HEK293 (cell line): ENCODE data around the gene INPP5A.

Source experiments
- CTCF ChIA-PET: fragments of 350-600 bp; formaldehyde crosslinking; extraction: SDS; loops from one replicate; lab custom pipeline; 2021; ENCODE audit warnings: antibody characterized with exemption; lab: Yijun Ruan, JAX
- POLR2A ChIA-PET: fragments of 300-600 bp; formaldehyde crosslinking; extraction: SDS; loops from one replicate; lab custom pipeline; 2020; ENCODE audit warnings: antibody characterized with exemption, inconsistent platforms; lab: Yijun Ruan, JAX
- H3K27ac ChIP-seq: fragments of 200-500 bp; sonication (Bioruptor generic); 2 replicates; pipeline ENCODE4 v1.5.1; 2014; ENCODE audit warnings: low read depth, low read length, control low read depth, inconsistent platforms; ENCODE audit errors: extremely low read depth
- H3K36me3 ChIP-seq, 2 experiments: fragments of 200-500 bp in 1 of 2; sonication (Bioruptor generic) in 1 of 2; 1 replicate in 1 of 2; 2 replicates in 1 of 2; pipeline ENCODE4 v1.5.1; 2014 to 2017; ENCODE audit warnings: inconsistent platforms in 2 of 2, low read length in 2 of 2; ENCODE audit not compliant: control insufficient read depth in 2 of 2, insufficient read depth in 1 of 2
- H3K4me1 ChIP-seq: fragments of 200-500 bp; sonication (Bioruptor generic); 2 replicates; pipeline ENCODE4 v1.5.1; 2014; ENCODE audit warnings: mild to moderate bottlenecking, low read length, inconsistent platforms; ENCODE audit not compliant: control insufficient read depth, insufficient read depth
- H3K4me3 ChIP-seq: 2 replicates; pipeline ENCODE4 v1.5.1; 2011; ENCODE audit warnings: low read depth, mild to moderate bottlenecking, control low read depth, low read length, moderate library complexity
- H3K9me3 ChIP-seq: fragments of 200-500 bp; sonication (Bioruptor generic); 2 replicates; pipeline ENCODE4 v1.5.1; 2014; ENCODE audit warnings: low read depth, low read length, inconsistent platforms; ENCODE audit not compliant: control insufficient read depth, insufficient read depth
- BCL11B ChIP-seq: fragments of 450-650 bp; formaldehyde crosslinking; IDR thresholded peaks from 2 replicates; pipeline ENCODE4 v1.5.1; 2016; ENCODE audit warnings: low read depth, missing biosample characterization, missing genetic modification characterization
- HOXA7 ChIP-seq: sonication (generic); formaldehyde crosslinking; IDR thresholded peaks from 2 replicates; pipeline ENCODE4 v1.8.1; 2022; ENCODE audit warnings: missing genetic modification reagents, borderline replicate concordance
- KLF7 ChIP-seq: fragments of 450-650 bp; formaldehyde crosslinking; IDR thresholded peaks from 2 replicates; pipeline ENCODE4 v1.5.1; 2016; ENCODE audit warnings: missing biosample characterization, missing genetic modification characterization, borderline replicate concordance
- SCRT1 ChIP-seq: fragments of 450-650 bp; formaldehyde crosslinking; IDR thresholded peaks from 2 replicates; pipeline ENCODE4 v1.5.1; 2016; ENCODE audit warnings: missing biosample characterization, missing genetic modification characterization, borderline replicate concordance
- ZBTB8A ChIP-seq: fragments of 450-650 bp; formaldehyde crosslinking; IDR thresholded peaks from 2 replicates; pipeline ENCODE4 v1.5.1; 2016; ENCODE audit warnings: missing biosample characterization, missing genetic modification characterization
- ZNF175 ChIP-seq: fragments of 450-650 bp; formaldehyde crosslinking; IDR thresholded peaks from 2 replicates; pipeline ENCODE4 v1.5.1; 2016; ENCODE audit warnings: missing biosample characterization, missing genetic modification characterization
- ZNF248 ChIP-seq: fragments of 450-650 bp; formaldehyde crosslinking; IDR thresholded peaks from 2 replicates; pipeline ENCODE4 v1.5.1; 2017; ENCODE audit warnings: missing biosample characterization, missing genetic modification characterization
- ZNF274 ChIP-seq, 2 experiments: fragments of 200-500 bp in 1 of 2; fragments of 450-650 bp in 1 of 2; sonication (Bioruptor generic) in 1 of 2; formaldehyde crosslinking in 1 of 2; IDR thresholded peaks; 2 replicates each; pipeline versions ENCODE4 v1.5.1 to v1.6.1; 2014 to 2016; ENCODE audit warnings: borderline replicate concordance in 1 of 2, inconsistent platforms in 1 of 2, low read length in 1 of 2, missing biosample characterization in 1 of 2, missing genetic modification characterization in 1 of 2
- ZNF335 ChIP-seq: fragments of 450-650 bp; formaldehyde crosslinking; conservative IDR thresholded peaks from 2 replicates; pipeline ENCODE4 v1.5.1; 2016; ENCODE audit warnings: missing biosample characterization, missing genetic modification characterization
- ZNF48 ChIP-seq: fragments of 450-650 bp; formaldehyde crosslinking; IDR thresholded peaks from 2 replicates; pipeline ENCODE4 v1.5.1; 2016; ENCODE audit warnings: missing biosample characterization, missing genetic modification characterization
- ZNF544 ChIP-seq: fragments of 450-650 bp; formaldehyde crosslinking; IDR thresholded peaks from 2 replicates; pipeline ENCODE4 v1.5.0; 2017; ENCODE audit warnings: missing biosample characterization, missing genetic modification characterization
- ZNF600 ChIP-seq: fragments of 450-650 bp; formaldehyde crosslinking; IDR thresholded peaks from 2 replicates; pipeline ENCODE4 v1.5.1; 2016; ENCODE audit warnings: missing biosample characterization, missing genetic modification characterization
- ZNF624 ChIP-seq: fragments of 450-650 bp; formaldehyde crosslinking; IDR thresholded peaks from 2 replicates; pipeline ENCODE4 v1.5.1; 2017; ENCODE audit warnings: missing biosample characterization, missing genetic modification characterization
- ZNF654 ChIP-seq: fragments of 450-650 bp; formaldehyde crosslinking; IDR thresholded peaks from 2 replicates; pipeline ENCODE4 v1.5.1; 2016; ENCODE audit warnings: low read depth, missing biosample characterization, missing genetic modification characterization
- ZNF777 ChIP-seq: fragments of 450-650 bp; formaldehyde crosslinking; IDR thresholded peaks from 2 replicates; pipeline ENCODE4 v1.5.1; 2017; ENCODE audit warnings: missing biosample characterization, missing genetic modification characterization, borderline replicate concordance
- ZNF830 ChIP-seq: fragments of 450-650 bp; IDR thresholded peaks from 2 replicates; pipeline ENCODE4 v1.5.0; 2018; ENCODE audit warnings: missing biosample characterization, missing genetic modification characterization, low read depth, mild to moderate bottlenecking, moderate library complexity
- ZNF843 ChIP-seq: fragments of 450-650 bp; formaldehyde crosslinking; IDR thresholded peaks from 2 replicates; pipeline ENCODE4 v1.5.1; 2016; ENCODE audit warnings: missing biosample characterization, missing genetic modification characterization
- TF ChIP-seq, protein P1 (sequence below): fragments of 450-650 bp; formaldehyde crosslinking; IDR thresholded peaks from 2 replicates; pipeline ENCODE4 v1.5.1; 2016; ENCODE audit warnings: missing biosample characterization, missing genetic modification characterization
- TF ChIP-seq, protein P2 (sequence below): fragments of 450-650 bp; formaldehyde crosslinking; IDR thresholded peaks from 2 replicates; pipeline ENCODE4 v1.5.1; 2016; ENCODE audit warnings: missing biosample characterization, missing genetic modification characterization
- TF ChIP-seq, protein P3 (sequence below): fragments of 450-650 bp; formaldehyde crosslinking; IDR thresholded peaks from 2 replicates; pipeline ENCODE4 v1.5.1; 2017; ENCODE audit warnings: missing biosample characterization, missing genetic modification characterization

Gene INPP5A

DNA sequence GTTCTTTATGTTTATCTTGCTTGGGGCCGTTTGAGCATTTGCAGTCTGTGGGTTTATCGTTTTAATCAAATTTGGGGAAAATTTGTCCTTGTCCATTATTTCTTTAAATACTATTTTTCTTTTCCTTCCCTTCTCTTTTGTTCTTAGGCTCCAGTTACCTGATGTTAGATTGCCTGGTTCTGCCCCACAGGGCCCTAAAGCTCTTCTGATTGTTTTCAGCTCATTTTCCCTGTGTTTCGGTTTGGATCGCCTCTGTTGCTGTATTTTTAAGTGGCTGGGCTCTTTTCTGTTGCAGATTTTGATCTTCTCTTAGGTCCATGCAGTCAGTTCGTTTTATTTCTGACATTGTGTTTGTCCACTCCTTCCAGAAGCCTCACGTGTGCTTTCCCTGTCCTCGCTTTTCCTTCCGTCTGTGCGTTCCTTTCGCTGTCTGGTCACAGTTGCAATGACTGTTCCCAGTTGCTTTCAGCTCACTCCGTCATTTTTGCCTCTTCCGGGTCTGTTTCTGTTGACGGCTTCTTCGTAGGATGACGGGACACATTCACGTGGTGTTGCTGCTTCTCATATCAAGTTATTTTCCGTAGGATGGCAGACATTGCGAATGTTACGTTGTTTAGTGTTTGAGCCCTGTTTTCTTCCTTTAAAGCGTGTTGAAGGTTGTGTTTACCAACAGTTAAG is 111.4 kb downstream of the INPP5A start:
- Histone ChIP-seq H3K4me1 (no peaks in the 10 kb centered on the region), H3K4me3 (no peak overlapping the region), H3K9me3 (no peaks in the 10 kb centered on the region), H3K27ac (no peak overlapping the region), H3K36me3 (no peaks in the 10 kb centered on the region)
- no peak for TF ChIP-seq BCL11B (tag by site-specific recombination)
- TF ChIP-seq ZNF624 (tag by site-specific recombination), result no peak
- no peak for TF ChIP-seq ZNF175 (tag by site-specific recombination)
- TF ChIP-seq ZNF544 (tag by site-specific recombination), result no peak
- ChIA-PET POLR2A (no interaction called here), CTCF (interaction anchor here (0.6 to 1.2 kb wide), 3 partner anchors 10 to 261 kb away, joined by 3 to 4 read pairs (median 3); no protein-coding TSS in a partner anchor)

DNA sequence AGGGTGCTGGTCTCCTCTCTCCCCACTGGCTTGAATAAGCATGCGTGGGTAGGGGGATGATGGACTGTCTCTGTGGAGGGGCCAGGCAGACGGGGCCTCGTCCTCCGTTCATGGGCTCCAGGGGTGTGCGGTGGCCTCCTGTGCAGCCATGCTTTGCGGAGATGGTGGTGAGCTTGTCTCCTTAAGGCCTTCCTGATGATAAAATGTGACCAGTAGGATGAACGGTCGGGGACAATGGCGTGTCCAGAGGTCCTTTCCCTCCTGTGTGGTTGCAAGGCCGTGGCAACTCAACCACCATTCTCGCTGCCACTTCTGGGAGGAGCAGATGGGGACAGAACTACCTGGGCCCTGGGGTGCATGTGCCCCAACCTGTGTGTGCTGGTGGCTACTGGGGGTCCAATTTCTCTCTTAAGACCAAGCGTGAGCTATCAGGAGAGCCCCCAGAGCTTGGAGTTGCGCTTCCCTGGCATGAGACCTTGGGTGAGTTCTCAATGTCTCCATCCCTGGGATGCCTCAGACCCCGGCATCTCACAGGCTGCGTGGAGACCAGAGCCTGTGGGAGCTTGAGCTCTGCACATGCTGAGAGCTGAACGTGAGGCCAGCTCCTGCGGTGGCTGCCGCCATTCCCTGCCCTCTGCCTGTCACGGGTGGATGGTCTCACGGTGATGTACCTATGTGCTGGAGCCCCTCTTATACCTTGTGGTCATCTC is 112.2 kb downstream of the INPP5A start:
- Histone ChIP-seq H3K9me3 (no peaks in the 10 kb centered on the region), H3K4me1 (no peaks in the 10 kb centered on the region)

More for the DNA sequence above, 112.2 kb downstream of the INPP5A start:
- no peaks in the 10 kb centered on the region for H3K36me3 ChIP-seq
- ChIA-PET POLR2A (no interaction called here), CTCF (interaction anchor here (1.2 kb wide), 1 partner anchor 262 kb away, joined by 3 read pairs; no protein-coding TSS in a partner anchor)
- no peak overlapping the region for H3K27ac ChIP-seq
- TF ChIP-seq ZNF600 (tag by site-specific recombination), result no peak
- TF ChIP-seq ZBTB8A (tag by site-specific recombination), result no peak
- no peak for TF ChIP-seq ZNF654 (tag by site-specific recombination)
- no peak for TF ChIP-seq ZNF48 (tag by site-specific recombination)
- no peak for TF ChIP-seq ZNF777 (tag by site-specific recombination)
- TF ChIP-seq, protein P1, sequence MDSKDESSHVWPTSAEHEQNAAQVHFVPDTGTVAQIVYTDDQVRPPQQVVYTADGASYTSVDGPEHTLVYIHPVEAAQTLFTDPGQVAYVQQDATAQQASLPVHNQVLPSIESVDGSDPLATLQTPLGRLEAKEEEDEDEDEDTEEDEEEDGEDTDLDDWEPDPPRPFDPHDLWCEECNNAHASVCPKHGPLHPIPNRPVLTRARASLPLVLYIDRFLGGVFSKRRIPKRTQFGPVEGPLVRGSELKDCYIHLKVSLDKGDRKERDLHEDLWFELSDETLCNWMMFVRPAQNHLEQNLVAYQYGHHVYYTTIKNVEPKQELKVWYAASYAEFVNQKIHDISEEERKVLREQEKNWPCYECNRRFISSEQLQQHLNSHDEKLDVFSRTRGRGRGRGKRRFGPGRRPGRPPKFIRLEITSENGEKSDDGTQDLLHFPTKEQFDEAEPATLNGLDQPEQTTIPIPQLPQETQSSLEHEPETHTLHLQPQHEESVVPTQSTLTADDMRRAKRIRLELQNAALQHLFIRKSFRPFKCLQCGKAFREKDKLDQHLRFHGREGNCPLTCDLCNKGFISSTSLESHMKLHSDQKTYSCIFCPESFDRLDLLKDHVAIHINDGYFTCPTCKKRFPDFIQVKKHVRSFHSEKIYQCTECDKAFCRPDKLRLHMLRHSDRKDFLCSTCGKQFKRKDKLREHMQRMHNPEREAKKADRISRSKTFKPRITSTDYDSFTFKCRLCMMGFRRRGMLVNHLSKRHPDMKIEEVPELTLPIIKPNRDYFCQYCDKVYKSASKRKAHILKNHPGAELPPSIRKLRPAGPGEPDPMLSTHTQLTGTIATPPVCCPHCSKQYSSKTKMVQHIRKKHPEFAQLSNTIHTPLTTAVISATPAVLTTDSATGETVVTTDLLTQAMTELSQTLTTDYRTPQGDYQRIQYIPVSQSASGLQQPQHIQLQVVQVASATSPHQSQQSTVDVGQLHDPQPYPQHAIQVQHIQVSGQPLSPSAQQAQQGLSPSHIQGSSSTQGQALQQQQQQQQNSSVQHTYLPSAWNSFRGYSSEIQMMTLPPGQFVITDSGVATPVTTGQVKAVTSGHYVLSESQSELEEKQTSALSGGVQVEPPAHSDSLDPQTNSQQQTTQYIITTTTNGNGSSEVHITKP (tag by site-specific recombination), result no peak
- no peak for TF ChIP-seq HOXA7 (CRISPR knock-in tag)
- no peak for TF ChIP-seq ZNF335 (tag by site-specific recombination)
- TF ChIP-seq ZNF248 (tag by site-specific recombination), result no peak
- TF ChIP-seq ZNF274 (IDR thresholded peaks at IDR 0.05; ENCODE audit: low read length), result no peak
- no peak for TF ChIP-seq ZNF274 (tag by site-specific recombination; IDR thresholded peaks at IDR 0.05; ENCODE audit: borderline replicate concordance)
- TF ChIP-seq, protein P2, sequence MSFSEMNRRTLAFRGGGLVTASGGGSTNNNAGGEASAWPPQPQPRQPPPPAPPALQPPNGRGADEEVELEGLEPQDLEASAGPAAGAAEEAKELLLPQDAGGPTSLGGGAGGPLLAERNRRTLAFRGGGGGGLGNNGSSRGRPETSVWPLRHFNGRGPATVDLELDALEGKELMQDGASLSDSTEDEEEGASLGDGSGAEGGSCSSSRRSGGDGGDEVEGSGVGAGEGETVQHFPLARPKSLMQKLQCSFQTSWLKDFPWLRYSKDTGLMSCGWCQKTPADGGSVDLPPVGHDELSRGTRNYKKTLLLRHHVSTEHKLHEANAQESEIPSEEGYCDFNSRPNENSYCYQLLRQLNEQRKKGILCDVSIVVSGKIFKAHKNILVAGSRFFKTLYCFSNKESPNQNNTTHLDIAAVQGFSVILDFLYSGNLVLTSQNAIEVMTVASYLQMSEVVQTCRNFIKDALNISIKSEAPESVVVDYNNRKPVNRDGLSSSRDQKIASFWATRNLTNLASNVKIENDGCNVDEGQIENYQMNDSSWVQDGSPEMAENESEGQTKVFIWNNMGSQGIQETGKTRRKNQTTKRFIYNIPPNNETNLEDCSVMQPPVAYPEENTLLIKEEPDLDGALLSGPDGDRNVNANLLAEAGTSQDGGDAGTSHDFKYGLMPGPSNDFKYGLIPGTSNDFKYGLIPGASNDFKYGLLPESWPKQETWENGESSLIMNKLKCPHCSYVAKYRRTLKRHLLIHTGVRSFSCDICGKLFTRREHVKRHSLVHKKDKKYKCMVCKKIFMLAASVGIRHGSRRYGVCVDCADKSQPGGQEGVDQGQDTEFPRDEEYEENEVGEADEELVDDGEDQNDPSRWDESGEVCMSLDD (tag by site-specific recombination), result no peak
- TF ChIP-seq ZNF830, result no peak
- TF ChIP-seq KLF7 (tag by site-specific recombination), result no peak
- TF ChIP-seq, protein P3, sequence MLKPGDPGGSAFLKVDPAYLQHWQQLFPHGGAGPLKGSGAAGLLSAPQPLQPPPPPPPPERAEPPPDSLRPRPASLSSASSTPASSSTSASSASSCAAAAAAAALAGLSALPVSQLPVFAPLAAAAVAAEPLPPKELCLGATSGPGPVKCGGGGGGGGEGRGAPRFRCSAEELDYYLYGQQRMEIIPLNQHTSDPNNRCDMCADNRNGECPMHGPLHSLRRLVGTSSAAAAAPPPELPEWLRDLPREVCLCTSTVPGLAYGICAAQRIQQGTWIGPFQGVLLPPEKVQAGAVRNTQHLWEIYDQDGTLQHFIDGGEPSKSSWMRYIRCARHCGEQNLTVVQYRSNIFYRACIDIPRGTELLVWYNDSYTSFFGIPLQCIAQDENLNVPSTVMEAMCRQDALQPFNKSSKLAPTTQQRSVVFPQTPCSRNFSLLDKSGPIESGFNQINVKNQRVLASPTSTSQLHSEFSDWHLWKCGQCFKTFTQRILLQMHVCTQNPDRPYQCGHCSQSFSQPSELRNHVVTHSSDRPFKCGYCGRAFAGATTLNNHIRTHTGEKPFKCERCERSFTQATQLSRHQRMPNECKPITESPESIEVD (tag by site-specific recombination), result no peak
- TF ChIP-seq SCRT1 (tag by site-specific recombination), result no peak
- TF ChIP-seq ZNF843 (tag by site-specific recombination), result no peak
- no peak overlapping the region for H3K4me3 ChIP-seq
